ENCODE data around the gene CYP4F22.

CYP4F22 gene

DNA sequence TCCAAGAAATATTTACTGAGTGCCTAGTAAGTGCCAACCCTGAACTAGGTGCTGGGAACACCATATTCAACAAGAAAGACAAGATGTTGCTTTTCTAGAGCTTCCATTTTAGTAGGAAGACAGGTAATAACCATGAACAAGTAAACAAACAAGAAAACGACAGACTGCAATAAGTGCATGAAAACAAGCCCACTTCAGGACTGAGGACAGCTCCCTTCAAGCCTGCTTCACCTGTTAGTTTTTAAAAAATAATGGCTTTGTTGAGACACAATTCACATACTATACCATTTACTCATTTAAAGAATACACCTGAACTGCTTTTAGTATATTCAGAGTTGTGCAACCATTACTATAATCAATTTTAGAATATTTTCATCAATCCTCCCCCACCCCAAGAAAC is 30.4 kb downstream of the CYP4F22 start:
- no peak for DNase-seq

- DNase-seq = no peak
These were observed 31.3 kb downstream of the CYP4F22 start for GRCh38 chr19:15539638-15540037.

- DNase-seq = no peak
These were observed 32.1 kb downstream of the CYP4F22 start for GRCh38 chr19:15540435-15540834.

- DNase-seq = no peak
These were observed 36.0 kb downstream of the CYP4F22 start for GRCh38 chr19:15544283-15544682.

DNA sequence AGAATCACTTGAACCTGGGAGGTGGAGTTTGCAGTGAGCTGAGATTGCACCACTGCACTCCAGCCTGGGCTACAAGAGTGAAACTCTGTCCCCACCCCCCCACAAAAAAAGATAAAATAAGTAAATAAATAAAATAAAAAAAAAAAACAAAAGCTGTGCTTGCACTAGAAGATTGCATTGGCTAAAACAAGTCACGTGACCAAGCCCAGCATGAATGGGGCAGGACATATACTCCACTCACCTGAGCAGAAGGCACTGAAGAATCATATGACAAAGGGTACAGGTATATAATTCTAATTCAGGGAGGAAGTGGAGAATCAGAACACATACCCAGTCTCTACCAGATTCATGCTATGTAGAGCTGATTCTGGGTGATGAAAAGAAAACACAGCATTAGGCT is 36.6 kb downstream of the CYP4F22 start:
- DNase-seq = no peak

DNA sequence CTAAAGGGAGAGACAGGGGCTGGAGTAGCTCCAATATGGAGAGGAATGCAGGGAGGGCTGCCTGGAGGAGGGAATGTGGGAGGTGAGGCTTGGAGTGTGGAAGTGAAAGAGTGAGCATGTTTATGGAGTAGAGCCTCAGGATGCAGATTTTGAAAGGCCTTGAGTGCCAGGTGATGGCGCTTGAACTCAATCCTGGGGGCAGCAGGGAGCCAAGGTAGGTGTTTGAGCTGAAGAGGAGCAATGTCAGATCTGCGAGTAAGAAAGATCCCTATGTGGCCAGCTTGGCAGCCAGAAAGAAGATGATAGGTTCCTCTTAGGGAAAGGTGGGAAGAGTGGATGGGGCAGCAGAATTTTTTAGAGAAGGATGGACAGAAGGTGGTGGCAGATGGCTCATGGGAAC is 40.3 kb downstream of the CYP4F22 start:
- DNase-seq = no peak

GRCh38 chr19:15549581-15549980 is 41.3 kb downstream of the CYP4F22 start:
- DNase-seq = no peak

DNA sequence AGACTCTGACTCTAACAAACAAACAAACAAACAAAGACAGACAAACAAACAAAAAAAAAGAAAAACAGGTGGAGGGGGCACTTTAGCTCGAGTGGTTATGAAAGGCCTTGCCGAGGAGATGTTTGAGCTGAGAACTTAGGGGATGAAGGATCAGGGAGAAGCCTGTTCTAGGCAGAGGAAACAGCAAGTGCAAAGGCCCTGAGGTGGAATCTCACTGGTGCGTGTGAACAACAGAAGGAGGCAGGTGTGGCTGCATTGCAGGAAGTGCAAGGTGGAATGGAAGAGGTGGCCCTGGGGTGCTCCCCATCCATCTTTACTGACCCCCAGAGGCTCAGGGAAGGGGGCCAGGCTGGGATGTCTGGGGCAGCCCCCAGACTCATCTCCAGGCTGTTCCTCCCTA is 41.9 kb downstream of the CYP4F22 start:
- DNase-seq = no peak

- no peak for DNase-seq
These were observed 42.6 kb downstream of the CYP4F22 start for GRCh38 chr19:15550929-15551292.

- no peak for DNase-seq
These were observed 43.1 kb downstream of the CYP4F22 start for GRCh38 chr19:15551293-15552004.

DNA sequence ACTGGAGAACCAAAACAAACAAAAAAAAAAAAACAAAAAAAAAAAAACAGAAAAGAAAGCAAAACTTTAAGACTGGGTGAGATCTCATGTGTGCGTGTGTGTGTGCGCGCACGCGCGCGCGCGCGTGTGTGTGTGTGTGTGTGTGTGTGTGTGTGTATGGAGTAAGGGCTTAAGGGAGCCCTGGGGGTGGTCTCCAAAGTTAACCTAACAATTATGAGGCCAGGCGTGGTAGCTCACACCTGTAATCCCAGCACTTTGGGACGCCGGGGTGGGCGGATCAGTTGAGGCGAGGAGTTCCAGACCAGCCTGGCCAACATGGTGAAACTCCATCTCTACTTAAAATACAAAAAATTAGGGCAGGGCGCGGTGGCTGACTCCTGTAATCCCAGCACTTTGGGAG is 46.7 kb downstream of the CYP4F22 start:
- DNase-seq = no peak

DNA sequence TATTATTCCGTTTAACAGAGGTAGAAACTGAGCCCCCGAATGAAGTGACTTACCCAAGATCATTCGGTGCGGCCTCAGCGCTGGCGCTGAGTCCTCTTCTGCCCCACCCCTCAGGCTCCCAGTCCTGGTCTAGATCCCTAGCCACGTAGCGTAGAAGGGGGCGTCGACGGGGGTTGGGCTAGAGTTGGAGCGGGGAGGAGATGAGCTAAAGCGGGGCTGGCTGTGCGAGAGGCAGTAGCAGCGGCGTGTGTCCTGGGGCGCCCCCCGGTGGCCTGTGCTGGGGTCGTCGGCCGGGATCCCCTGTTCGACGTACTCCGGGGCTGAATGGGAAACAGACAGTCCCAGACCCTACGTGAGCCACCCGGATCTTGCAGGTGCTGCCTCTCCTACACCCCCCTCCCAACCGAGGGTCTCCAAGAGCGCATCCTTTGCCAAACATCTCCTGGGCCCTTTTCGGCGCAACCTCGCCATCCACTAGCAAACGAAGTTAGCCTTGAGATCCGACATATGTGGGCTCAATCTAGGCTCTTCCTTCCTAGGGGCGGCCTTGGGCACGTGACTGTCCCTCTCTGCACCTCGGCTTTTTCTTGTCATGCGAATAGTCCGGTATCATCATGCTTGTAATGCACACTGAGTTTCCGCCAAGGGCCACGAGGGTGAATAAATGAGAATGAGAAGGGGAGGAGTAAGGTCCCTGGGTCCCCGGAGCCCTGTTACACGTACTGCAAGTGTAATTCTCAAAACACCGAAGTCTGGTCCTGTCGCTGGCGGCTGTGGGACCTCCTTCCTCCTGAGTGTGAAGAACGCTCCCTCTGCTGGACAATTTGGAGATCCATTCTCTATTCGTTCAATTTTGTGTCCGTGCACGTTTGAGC is 47.7 kb downstream of the CYP4F22 start:
- peak; percentile 77 for DNase-seq

DNA sequence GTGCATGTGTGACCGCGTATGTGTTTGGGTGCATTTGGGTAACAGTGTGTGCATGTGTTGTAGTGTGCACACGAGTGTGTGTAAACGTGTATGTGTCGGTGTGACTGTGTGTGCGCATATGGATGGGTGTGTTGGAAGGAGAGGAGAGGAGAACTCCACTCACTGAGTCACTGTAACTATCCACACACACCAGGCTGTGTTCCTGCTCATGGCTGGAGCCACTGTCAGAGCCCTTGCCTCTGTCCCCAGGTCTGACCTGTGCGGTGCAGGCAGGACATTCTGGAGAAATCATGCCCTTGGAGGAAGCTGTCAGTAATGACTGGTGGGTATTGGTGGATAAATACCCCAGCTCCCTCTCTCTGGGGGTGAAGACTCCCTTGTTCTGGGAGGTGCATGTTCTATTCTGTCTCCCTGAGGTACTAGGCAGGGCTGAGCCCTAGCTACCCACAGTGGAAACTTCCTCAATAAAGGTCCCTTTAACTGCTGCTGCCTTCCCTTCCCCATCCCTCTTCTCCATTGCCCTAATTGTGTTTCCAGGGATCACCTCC is 48.4 kb downstream of the CYP4F22 start:
- DNase-seq = no peak

GRCh38 chr19:15557223-15557622 is 48.9 kb downstream of the CYP4F22 start:
- DNase-seq = no peak

DNA sequence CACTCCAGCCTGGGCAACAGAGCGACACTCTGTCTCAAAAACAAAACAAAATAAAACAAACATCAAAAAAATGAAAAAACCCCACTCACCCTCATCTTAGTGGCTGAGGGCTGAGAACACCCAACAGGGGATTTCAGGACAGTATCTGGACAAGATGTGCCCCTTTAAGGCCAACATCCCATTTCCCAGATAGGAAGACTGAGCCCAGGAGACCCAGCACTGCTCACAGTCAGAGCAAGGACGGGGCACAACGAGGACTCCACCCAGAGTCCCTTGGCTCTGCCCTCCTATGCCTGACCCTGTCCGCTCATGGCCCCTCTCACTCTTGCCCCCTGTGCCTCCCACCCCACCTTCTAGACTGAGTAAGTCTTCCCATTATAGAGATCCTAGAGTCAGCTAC is 53.8 kb downstream of the CYP4F22 start:
- no peak for DNase-seq

DNA sequence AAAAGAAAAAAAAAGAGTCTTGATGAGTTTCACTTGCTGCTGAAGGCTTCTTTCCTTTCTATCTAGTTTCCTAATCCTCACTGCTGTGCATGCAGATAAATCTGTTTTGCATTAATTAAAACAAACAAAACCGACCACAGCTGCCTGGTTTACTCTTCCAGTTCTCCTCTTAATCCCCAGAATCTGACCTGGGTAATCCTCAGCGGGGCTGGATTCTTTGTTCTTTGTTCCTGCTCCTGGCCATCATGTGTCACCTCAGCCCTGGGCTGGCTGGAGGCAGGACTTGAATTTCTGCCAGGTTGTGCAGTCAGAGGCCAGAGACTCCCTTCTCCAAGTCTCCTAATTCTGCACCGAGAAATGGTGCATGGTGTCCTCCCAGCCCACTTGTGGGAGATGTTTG is 54.5 kb downstream of the CYP4F22 start:
- DNase-seq = no peak

DNA sequence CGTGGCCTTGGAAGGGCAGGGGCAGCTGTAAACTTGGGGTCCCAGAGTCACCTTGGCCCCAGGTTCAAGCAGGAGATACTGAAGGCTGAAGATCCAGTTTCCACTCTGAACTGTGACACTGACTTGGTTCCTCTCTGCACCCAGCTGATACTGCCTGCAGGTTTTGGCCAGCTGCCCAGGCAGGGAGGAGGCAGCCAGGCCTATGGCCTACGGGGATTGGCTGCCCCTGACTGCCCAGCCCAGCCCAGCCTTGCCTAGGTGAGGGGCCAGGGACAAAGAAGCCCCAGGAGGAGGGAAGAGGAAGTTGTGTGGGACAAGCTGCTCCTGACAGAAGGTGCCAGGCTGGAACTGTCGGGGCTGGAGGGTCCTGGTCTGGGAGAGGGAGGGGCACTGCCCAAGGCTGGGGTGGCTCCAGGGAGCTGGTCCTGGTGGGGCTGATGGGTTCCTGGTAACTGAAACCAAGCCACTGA is 55.0 kb downstream of the CYP4F22 start:
- no peak for DNase-seq

DNA sequence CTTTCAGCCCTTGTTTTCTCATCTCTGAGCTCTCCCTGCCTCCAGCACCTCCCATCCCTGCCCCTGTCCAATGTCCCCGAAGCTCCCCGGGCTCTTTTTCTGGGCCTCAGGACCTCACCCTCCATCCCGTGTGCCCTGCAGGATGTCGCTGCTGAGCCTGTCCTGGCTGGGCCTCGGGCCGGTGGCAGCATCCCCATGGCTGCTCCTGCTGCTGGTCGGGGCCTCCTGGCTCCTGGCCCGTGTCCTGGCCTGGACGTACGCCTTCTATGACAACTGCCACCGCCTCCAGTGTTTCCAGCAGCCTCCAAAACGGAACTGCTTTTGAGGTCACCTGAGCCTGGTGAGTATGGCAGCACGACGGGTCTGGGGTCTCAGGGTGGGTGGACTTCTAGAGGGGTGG is 55.6 kb downstream of the CYP4F22 start:
- no peak for DNase-seq

- no peak for DNase-seq
These were observed 56.3 kb downstream of the CYP4F22 start for GRCh38 chr19:15564534-15565168.

GRCh38 chr19:15570420-15570819 is 62.1 kb downstream of the CYP4F22 start:
- DNase-seq = no peak

DNA sequence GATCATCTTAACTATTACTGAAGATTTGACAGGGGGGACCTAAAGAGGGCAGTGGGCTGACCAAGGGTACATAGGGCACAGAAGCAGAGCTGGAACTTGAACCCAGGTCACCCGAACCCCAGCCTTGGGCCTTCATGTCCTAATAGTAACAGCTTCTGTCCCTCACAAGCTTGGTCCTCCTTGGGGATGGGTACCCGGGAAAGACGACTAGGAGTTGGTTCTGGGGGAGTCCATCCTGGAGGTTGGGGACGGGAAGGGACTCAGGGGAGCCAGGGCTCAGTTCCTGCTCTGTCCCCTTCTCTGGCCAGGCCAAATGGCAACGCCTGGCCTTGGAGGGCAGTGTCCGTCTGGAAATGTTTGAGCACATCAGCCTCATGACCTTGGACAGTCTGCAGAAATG is 67.1 kb downstream of the CYP4F22 start:
- DNase-seq = no peak

GRCh38 chr19:15576526-15577156 is 68.3 kb downstream of the CYP4F22 start:
- DNase-seq = no peak

DNA sequence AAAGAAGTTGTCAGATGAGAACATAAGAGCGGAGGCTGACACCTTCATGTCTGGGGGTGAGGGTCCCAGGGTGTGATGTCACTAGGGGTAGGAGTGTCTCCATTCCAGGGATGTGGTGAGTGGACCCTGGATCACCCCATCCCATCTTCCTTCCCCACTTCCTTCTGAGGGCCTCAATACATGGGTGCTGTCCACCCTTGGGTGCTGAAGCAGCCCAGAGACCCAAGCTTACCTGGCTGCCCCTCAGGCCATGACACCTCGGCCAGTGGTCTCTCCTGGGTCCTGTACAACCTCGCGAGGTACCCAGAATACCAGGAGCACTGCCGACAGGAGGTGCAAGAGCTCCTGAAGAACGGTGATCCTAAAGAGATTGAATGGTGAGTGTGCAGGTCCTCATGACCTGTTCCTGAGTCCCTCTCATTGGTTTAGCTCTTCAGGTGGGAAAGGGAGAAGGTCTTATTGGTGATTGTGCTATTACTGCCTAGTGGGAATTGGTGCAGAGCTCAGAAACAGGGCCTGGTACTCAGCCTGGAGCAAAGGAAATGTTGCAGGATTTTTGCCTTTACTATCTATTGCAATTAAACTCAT is 69.0 kb downstream of the CYP4F22 start:
- DNase-seq = no peak

Data from NCI-H2227 treated with DMSO at 0.1 percent for 48 hours (cell line).